GM23338 (cell line): Measurements from ENCODE around the gene ZNF524. TPM values are rescaled to one million over a fixed set of nuclear protein-coding genes. Genes with fewer than 3 reads are reported as not detected.

Source experiments
- ATAC-seq: fragments of 200-7000 bp; cut with Tn5 transposase; 3 replicates; pipeline ENCODE4 v1.9.1; 2020
- DNase-seq: peaks from one replicate; pipeline ENCODE4 v3.0.0-alpha.2; 2015; ENCODE audit warnings: low spot score
- H2AFZ ChIP-seq: fragments of 200-600 bp; sonication (generic); 2 replicates; pipeline ENCODE4 v1.8.0; 2016; ENCODE audit warnings: antibody characterized with exemption, mild to moderate bottlenecking, moderate library complexity
- H3F3A ChIP-seq: fragments of 200-600 bp; sonication (generic); replicated peaks from 2 replicates; pipeline ENCODE4 v1.8.0; 2017; ENCODE audit warnings: antibody characterized with exemption, mixed run types, low read depth
- H3K27ac ChIP-seq: fragments of 200-600 bp; sonication (generic); 2 replicates; pipeline ENCODE4 v1.6.1; 2016; ENCODE audit warnings: low read depth
- H3K27me3 ChIP-seq: fragments of 200-600 bp; sonication (generic); 2 replicates; pipeline ENCODE4 v1.8.0; 2016; ENCODE audit warnings: mild to moderate bottlenecking, mixed run types, moderate library complexity; ENCODE audit not compliant: insufficient read depth
- H3K36me3 ChIP-seq: fragments of 200-600 bp; sonication (generic); 2 replicates; pipeline ENCODE4 v1.8.0; 2016; ENCODE audit warnings: mild to moderate bottlenecking; ENCODE audit not compliant: insufficient read depth
- H3K4me1 ChIP-seq: fragments of 200-600 bp; sonication (generic); 2 replicates; pipeline ENCODE4 v1.8.0; 2016; ENCODE audit warnings: mild to moderate bottlenecking, moderate library complexity; ENCODE audit not compliant: insufficient read depth
- H3K4me2 ChIP-seq: fragments of 200-600 bp; sonication (generic); 2 replicates; pipeline ENCODE4 v1.7.1; 2017; ENCODE audit warnings: mixed run types
- H3K4me3 ChIP-seq: fragments of 200-600 bp; sonication (generic); 2 replicates; pipeline ENCODE4 v1.6.1; 2016; ENCODE audit warnings: mixed run types
- H3K79me2 ChIP-seq: fragments of 200-600 bp; sonication (generic); replicated peaks from 2 replicates; pipeline ENCODE4 v1.8.0; 2017; ENCODE audit warnings: mild to moderate bottlenecking; ENCODE audit not compliant: insufficient read depth
- H3K9me2 ChIP-seq: fragments of 200-600 bp; sonication (generic); 2 replicates; pipeline ENCODE4 v1.8.0; 2017; ENCODE audit not compliant: insufficient read depth
- H4K20me1 ChIP-seq: fragments of 200-600 bp; sonication (generic); replicated peaks from 2 replicates; pipeline ENCODE4 v1.8.0; 2017; ENCODE audit warnings: mild to moderate bottlenecking; ENCODE audit not compliant: insufficient read depth
- H3K27ac Mint-ChIP-seq: 2 replicates; pipeline ENCODE4 v1.8.0; 2020; ENCODE audit warnings: inconsistent platforms, mild to moderate bottlenecking, moderate library complexity, mixed read lengths
- H3K27me3 Mint-ChIP-seq: 3 replicates; pipeline ENCODE4 v1.8.0; 2022; ENCODE audit warnings: low read depth, mild to moderate bottlenecking, moderate library complexity, mixed read lengths, inconsistent platforms; ENCODE audit not compliant: insufficient read depth, poor library complexity
- H3K36me3 Mint-ChIP-seq: 3 replicates; pipeline ENCODE4 v1.8.0; 2021; ENCODE audit warnings: low read depth, mild to moderate bottlenecking, inconsistent platforms, moderate library complexity, mixed read lengths
- H3K4me1 Mint-ChIP-seq: 3 replicates; pipeline ENCODE4 v1.8.0; 2020; ENCODE audit warnings: mild to moderate bottlenecking, inconsistent platforms, mixed read lengths
- H3K4me3 Mint-ChIP-seq: 3 replicates; pipeline ENCODE4 v1.8.0; 2021; ENCODE audit warnings: moderate library complexity, mild to moderate bottlenecking, inconsistent platforms, mixed read lengths
- H3K9me3 Mint-ChIP-seq: 3 replicates; pipeline ENCODE4 v1.8.0; 2020; ENCODE audit warnings: moderate library complexity, mild to moderate bottlenecking, inconsistent platforms, mixed read lengths
- CREB1 ChIP-seq: fragments of 250-450 bp; sonication (Bioruptor Pico); IDR thresholded peaks from 2 replicates; pipeline ENCODE4 v1.5.0; 2020; ENCODE audit warnings: low read depth, mild to moderate bottlenecking, moderate library complexity
- CTCF ChIP-seq, 2 experiments: fragments of 200-600 bp in 1 of 2; sonication (generic) in 1 of 2; conservative IDR thresholded peaks; 2 replicates each; pipeline versions ENCODE4 v1.5.1 to v1.6.1; 2016 to 2017; ENCODE audit warnings: antibody characterized with exemption in 2 of 2, low read depth in 2 of 2, mild to moderate bottlenecking in 2 of 2, moderate library complexity in 1 of 2
- ETS1 ChIP-seq: IDR thresholded peaks from 2 replicates; pipeline ENCODE4 v1.6.1; 2016; ENCODE audit warnings: antibody characterized with exemption
- EZH2phosphoT487 ChIP-seq: fragments of 200-600 bp; sonication (generic); IDR thresholded peaks from one replicate; pipeline ENCODE4 v1.8.1; 2018; ENCODE audit warnings: antibody characterized with exemption; ENCODE audit not compliant: unreplicated experiment
- JUNB ChIP-seq: IDR thresholded peaks from one replicate; pipeline ENCODE4 v1.6.1; 2016; ENCODE audit warnings: antibody characterized with exemption; ENCODE audit not compliant: unreplicated experiment
- NANOG ChIP-seq: IDR thresholded peaks from 2 replicates; pipeline ENCODE4 v1.6.1; 2016; ENCODE audit warnings: antibody characterized with exemption, borderline replicate concordance
- REST ChIP-seq: IDR thresholded peaks from one replicate; pipeline ENCODE4 v1.6.1; 2018; ENCODE audit warnings: antibody characterized with exemption; ENCODE audit not compliant: unreplicated experiment
- STAT1 ChIP-seq: IDR thresholded peaks from one replicate; pipeline ENCODE4 v1.6.1; 2016; ENCODE audit warnings: antibody characterized with exemption; ENCODE audit not compliant: unreplicated experiment
- ZNF114 ChIP-seq: fragments of 250-450 bp; sonication (Bioruptor Pico); IDR thresholded peaks from 2 replicates; pipeline ENCODE4 v1.5.0; 2020; ENCODE audit warnings: mild to moderate bottlenecking, moderate library complexity
- ZNF331 ChIP-seq: fragments of 250-450 bp; sonication (Bioruptor Pico); IDR thresholded peaks from 2 replicates; pipeline ENCODE4 v1.5.0; 2020; ENCODE audit warnings: low read depth, mild to moderate bottlenecking, moderate library complexity
- polyA plus RNA-seq: library from polyadenylated mRNA; unstranded; fragments of >200 nt; fragmentation: Nextera tagmentation; extraction: Ambion mirVana; gene quantifications from 2 replicates; pipeline ENCODE4 v1.2.1, GENCODE V29; 2016
- total RNA-seq: library from RNA; depleted of rRNA; stranded (reverse); fragments of >200 nt; shearing (Covaris generic); gene quantifications from 2 replicates; pipeline ENCODE4 v1.2.3, GENCODE V29; 2014

Gene ZNF524
- total and polyA plus RNA-seq, 2 experiments from 2014 or later, result 6.0 to 8.3 TPM

- ATAC-seq, result peak; percentile 11
- H3K4me3 Mint-ChIP-seq, result peak overlapping the region; percentile 79
- Histone ChIP-seq H3F3A (peaks cover 23% of the 10 kb centered on the region), H3K36me3 (no peaks in the 10 kb centered on the region), H4K20me1 (peaks cover 5% of the 10 kb centered on the region; the same call in 1 of the 2 replicates), H3K4me3 (peak overlapping the region; percentile 89), H3K27me3 (no peaks in the 10 kb centered on the region), H3K79me2 (peaks cover 34% of the 10 kb centered on the region), H3K4me2 (peak overlapping the region; percentile 96), H3K27ac (peak overlapping the region; percentile 72), H2AFZ (peak overlapping the region; percentile 66; the same call in 1 of the 2 replicates), H3K9me2 (0 out of 2 replicates have a peak, but pooled peaks cover 3% of the 10 kb centered on the region), H3K4me1 (peaks cover 9% of the 10 kb centered on the region)
- peaks cover 32% of the 10 kb centered on the region for H3K36me3 Mint-ChIP-seq
- DNase-seq, result peak; percentile 75
- peaks cover 28% of the 10 kb centered on the region for H3K4me1 Mint-ChIP-seq
- peaks cover 8% of the 10 kb centered on the region for H3K9me3 Mint-ChIP-seq
- H3K27me3 Mint-ChIP-seq, result peaks cover 36% of the 10 kb centered on the region
- no peak for TF ChIP-seq EZH2phosphoT487
- peak; percentile 7 to 54; a peak in 2 of 4 replicates for TF ChIP-seq CTCF (conservative IDR thresholded peaks at IDR 0.05; ENCODE audit: low read depth in 2 of 2)
- H3K27ac Mint-ChIP-seq, result peak overlapping the region; percentile 84
These were observed 40.0 kb downstream of the ZNF524 start for GRCh38 chr19:55640043-55640576.

- Histone ChIP-seq H3K4me1 (peaks cover 4% of the 10 kb centered on the region), H3K9me2 (0 out of 2 replicates have a peak, but pooled peaks cover 3% of the 10 kb centered on the region), H3K27ac (peak within 1 kb of the TSS; percentile 84), H4K20me1 (peaks cover 5% of the 10 kb centered on the region; the same call in 1 of the 2 replicates), H3K4me2 (peak within 1 kb of the TSS; percentile 96), H2AFZ (peak within 1 kb of the TSS; percentile 66; the same call in 1 of the 2 replicates), H3K36me3 (no peaks in the 10 kb centered on the region), H3K27me3 (no peaks in the 10 kb centered on the region), H3F3A (peaks cover 25% of the 10 kb centered on the region), H3K4me3 (peak within 1 kb of the TSS; percentile 89), H3K79me2 (peaks cover 34% of the 10 kb centered on the region)
- ATAC-seq, result peak; percentile 57
- peaks cover 25% of the 10 kb centered on the region for H3K4me1 Mint-ChIP-seq
- peak within 1 kb of the TSS; percentile 84 for H3K4me3 Mint-ChIP-seq
- H3K9me3 Mint-ChIP-seq, result peaks cover 8% of the 10 kb centered on the region
- peaks cover 39% of the 10 kb centered on the region for H3K36me3 Mint-ChIP-seq
- peak; percentile 75 for DNase-seq
- peak within 1 kb of the TSS; percentile 91 for H3K27ac Mint-ChIP-seq
- H3K27me3 Mint-ChIP-seq, result peaks cover 40% of the 10 kb centered on the region
- TF ChIP-seq NANOG (no peak), JUNB (no peak), REST (no peak), EZH2phosphoT487 (no peak), CREB1 (CRISPR knock-in tag) (no peak; the same call in 1 of the 2 replicates), ZNF114 (no peak), CTCF (conservative IDR thresholded peaks at IDR 0.05; ENCODE audit: low read depth in 2 of 2) (no peak), STAT1 (no peak), ZNF331 (no peak), ETS1 (no peak)
These were observed 40.7 kb downstream of the ZNF524 start, which contains the start of gene ZNF580 for GRCh38 chr19:55640577-55641425. ZNF580 (plus strand) TSS chr19:55641002; CDS start chr19:55642509, 1,507 bp downstream.
